ENCODE measurements around the gene CROCC2.
A peak's percentile ranks its signal among the peaks of the same experiment; 100 is the strongest.

The CROCC2 gene

DNA sequence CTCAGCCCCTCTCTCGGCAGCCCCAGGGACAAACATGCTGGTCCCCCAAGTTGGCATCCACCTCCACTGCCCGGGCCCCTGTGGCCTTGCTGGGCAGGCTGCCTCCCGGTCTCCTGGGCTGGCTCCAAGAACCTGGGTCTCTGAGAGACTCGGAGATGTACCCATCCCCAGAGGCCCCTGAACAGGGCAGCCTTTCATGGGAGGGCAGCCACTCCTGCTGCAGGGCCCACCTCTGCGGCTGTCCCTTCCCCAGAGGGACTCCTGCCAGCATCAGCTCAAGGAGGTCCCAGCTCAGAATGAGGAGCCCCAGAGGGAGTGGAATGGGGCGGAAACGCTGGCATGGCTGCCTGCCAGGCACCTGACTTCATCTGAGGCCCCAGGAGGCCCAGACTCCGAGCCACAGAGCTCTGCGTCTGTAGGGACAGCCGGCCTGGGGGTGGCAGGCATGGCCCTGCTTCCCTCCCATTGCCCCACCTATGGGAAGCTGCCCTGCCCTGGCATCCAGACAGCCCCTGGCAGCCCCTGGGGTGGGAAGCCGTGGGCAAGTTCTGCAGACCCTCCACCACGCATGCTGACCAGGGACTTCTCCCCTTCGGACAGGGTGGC lies 857 bp upstream of the CROCC2 start:
- DNase-seq (ENCODE audit: low read depth in 2 of 2): no peak

DNA sequence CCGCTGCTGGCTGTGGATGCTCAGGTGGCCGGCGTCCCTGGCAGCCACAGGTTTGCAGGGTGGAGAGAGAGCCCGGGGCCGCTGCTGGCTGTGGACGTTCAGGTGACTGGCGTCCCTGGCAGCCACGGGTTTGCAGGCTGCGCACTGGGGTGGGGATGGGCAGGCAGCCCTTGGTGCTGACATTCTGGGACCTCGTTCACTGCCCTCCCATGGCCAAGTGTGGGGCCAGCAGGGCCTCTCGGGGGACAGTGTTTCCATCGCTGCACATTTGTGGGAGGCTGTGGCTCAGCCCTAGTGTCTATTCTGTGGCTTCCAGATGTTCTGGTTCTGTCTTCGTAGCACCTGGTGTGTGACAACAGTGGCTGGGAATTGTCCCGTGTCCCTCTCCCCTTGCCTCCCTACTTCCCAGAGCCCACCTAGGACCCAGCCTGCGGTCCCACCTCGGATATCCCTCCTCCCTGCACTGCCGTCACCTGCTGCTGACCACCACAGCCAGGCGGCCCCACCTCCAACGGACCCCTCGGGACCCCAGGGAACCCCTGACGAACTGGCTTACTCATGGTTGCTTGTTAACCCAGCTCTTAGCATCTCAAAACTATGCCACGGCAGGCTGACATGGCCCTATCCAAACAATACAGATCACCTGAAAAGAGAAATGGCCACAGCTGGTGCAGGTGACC lies 915 bp downstream of the CROCC2 start:
- no peak for DNase-seq (ENCODE audit: low read depth in 2 of 2)

DNA sequence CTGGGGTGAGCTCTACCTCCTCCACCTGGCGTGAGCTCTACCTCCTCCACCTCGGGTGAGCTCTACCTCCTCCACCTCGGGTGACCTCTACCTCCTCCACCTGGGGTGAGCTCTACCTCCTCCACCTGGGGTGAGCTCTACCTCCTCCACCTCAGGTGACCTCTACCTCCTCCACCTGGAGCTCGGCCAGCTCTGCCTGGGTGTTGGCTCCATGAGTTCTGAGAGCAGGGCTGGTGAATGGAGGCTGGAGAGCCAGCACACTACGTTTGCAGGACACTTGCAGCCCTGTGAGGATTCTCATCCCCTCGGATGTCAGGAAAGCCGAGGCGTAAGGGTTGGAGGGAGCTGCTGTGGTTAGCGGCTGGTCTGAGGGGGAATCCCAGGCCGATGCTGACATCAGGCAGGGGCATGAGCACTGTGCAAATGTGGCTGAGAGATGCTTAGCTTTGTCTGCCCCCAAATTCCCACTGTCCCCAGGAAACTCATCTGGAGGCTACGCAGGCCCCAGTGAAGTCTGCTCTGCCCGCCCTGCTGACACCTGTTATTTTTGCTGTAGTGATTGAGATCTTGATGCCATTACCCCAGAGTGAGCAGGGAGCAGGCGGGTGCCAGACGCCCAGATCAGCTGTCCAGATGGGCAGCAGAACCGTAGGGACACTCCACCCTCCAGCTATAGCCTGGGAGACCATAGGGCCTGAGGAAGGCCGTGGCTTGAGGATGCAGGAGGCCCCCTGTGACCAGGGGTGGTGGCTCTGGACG lies 3.3 kb downstream of the CROCC2 start:
- DNase-seq (ENCODE audit: low read depth in 2 of 2): no peak

DNA sequence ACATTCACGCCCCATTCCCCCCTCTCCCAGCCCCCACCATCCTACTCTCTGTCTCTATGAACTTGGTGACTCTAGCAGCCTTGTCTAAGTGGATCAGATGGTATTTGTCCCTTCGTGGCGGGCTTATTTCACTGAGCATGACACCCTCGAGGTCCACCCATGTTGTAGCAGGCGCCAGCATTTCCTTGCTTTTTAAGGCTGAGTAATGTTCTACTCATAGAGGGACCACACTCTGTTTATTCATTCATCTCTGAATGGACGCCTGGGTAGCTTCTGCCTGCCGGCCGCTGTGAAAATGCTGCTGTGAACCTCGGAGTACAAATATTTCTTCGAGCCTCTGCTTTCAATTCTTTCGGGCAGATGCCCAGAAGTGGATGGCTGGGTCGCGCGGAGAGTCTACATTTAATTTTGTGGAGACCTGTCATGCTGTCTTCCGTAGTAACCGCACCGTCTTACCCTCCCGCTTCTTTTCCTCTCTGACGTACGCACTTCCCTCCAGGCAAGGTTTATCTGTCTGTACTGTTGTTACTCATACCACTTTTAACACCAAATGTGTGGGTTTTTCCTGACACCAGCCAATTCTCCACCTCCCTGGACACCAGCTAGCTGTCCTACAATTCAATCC lies 5.6 kb downstream of the CROCC2 start:
- DNase-seq (ENCODE audit: low read depth in 2 of 2): no peak

DNA sequence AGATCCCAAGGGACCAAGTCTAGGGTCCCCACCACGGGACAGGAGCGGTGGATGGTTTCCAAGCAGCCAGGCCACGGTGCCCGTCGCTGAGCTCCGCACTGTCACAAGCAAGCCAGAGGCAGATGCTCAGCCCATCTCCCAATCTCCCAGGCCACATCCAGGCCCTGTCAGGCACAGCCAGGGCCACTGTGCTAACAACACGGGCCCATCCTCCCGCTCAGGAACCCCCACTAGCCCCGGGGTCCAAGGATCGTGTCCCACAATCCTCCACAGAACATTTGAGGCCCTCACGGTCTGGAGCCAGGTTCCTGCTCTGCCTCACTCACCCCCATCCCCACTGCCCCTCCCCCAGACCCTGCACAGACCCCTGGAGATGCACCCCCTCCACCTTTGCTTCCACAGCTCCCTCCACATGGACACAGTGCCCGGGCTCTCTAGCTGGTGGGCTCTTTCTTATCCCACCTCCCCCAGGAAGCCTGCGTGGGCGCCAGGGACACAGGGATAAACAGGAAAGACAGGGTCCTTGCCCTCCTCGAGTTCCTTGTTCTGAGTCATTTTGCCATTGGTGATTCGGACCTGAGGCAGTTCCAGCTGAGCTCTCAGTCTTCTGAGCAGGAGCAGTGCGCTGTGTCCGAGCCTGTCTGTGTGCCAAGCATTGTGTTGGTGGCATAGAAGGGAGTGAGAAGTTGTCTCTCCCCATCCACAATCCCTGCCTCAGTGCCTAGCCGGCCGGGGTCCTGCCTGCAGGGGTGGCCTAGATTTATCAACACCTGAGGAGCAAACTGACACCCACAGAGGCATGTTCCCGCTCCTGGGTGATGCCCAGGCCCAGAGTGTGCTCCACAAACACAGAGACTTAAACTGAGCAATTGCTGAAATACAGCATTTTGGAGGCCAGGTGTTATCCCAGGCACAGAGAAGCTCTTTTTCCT lies 7.0 kb downstream of the CROCC2 start:
- no peak for DNase-seq (ENCODE audit: low read depth in 2 of 2)

DNA sequence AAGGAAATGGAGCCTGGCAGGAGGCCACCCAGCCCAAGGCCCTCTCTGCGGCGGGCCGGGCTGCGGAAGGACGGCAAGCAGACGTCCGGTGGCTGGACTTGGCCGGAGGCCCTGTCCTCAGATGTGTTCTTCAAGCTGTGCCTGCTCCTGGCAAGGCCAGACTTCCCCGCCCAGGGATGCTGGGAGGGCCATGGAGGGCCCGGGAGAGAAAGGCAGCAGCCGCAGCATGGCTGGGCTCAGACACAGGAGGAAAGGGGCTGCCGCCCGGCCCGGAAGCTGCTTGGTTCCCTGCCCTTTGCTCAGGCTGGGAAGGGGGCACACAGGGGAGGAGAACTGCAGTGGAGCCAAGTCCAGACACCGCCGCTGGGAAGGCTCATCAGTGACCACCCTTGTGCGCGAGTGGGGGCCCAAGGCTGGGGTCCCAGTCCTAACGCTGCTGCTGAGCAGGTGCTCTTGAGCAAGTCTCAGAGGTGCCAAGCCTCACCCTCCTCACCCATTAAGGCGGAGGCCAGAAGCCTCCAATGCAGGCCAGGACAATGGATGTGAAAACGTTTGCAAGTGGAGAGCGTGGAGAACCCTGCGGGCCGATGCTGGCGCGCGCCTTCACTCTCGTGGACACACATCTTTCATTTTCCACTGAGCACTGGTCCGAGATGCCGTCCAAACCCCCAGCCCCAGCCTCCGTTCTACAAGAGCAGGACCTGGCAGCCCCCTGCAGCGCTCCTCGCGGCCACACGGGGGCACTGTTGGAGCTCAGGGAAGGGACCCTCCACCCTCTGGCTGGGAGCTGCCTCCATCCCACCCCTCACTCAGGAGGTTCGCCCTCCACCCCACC lies 7.9 kb downstream of the CROCC2 start:
- DNase-seq (ENCODE audit: low read depth in 2 of 2): peak; percentile 28 to 57

DNA sequence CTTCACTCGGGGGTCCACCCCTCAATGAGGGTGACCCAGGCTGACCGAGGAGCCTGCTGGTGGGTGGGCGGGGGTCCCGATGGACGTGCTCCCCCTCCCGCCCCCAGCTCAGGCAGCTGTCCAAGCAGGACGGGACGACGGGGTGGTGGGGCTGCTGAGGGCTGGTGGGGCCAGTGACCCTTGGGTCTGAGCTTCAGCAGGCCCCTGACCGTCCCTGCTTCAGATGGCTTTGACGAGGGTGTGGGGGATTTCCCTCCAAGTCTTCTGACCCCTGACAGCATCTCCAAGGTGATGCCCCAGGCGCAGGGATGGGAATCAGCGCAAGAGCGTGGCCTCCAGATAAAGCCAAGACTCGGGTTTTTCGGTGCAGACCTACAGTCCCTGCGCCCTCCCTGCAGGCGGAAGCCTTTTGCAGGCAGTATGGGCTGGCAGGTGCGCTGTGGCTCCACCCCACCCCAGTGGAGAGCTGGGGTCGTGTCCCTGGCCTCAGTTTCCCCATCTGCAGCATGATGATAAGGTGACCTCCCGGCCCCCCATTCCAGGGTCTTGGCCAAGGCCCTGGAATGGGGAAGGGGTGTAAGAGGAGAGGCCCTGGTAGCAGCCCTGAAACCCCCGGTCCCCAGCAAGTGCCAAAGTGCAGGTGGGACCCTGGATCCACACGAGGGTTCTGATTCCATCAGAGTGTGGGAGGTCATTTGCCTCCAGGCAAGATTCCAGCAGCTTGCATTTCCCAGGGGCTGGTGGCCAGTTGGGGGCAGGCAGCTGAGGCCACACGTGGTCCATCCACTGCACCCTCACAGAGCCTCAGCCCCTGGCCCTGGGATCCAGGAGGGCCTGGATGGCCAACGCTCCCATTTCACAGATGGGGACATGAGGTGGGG lies 8.7 kb downstream of the CROCC2 start:
- DNase-seq (ENCODE audit: low read depth in 2 of 2): no peak

DNA sequence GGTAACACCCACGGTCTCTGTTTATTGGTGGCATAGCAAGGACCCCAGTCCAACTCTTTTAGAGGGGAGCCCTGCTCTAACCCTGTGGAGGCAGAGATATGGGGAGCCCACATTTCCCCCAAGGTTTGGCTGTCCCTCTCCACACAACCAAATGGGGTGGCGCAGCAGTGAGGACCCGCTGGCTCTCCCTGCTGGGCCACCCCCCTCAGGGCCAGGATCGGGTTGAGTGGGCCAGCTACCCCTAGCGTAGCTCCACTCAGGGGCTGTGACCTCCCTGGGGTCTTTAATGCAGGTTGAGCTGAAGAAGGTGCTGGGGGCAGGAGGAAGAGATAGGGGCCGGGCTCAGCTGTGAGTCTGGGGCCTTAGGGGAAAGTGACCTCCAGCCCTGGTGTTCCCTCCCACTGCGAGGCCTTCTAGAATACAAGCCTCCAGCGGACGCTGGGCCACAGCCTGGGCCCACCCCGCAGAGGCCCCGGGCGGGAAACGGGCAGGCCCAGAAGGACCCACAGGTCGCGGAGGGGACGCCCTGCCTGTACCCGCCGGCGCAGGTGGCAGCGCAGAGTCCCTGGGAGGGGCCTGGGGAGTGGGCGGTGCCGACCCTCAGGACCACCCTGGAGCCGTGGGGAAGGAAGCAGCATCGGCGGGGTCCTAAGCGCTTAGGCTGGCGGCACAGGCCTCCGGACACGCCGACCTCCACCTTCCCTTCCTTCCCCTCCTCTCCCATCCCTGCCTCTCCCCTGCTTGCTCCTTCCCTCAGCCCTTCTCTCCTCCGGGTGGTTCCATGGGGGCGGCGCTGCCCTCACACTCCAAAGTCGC lies 9.6 kb downstream of the CROCC2 start:
- DNase-seq (ENCODE audit: low read depth in 2 of 2): no peak

DNA sequence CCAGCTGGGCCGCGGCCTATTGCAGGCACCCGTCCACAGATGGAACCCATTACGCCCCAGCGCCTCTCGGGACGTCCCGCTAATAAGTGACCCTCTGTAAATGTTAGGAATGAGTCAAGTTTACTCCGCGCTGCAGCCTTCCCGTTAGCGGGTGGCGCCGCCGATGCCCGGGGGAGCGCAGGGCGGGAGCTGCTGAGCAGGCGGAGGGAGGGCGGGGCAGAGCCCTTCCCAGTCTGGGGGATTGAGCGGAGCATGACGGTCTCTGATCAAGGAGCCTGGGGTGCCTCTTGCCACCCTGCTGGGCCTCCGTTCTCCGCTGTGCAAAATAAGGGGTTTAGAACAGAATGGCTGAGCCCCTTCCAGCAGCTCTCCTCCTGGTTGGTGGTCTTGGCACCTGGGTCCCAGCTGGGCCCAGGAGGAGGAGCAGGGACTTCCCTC lies 10.5 kb downstream of the CROCC2 start:
- DNase-seq (ENCODE audit: low read depth in 2 of 2): no peak

DNA sequence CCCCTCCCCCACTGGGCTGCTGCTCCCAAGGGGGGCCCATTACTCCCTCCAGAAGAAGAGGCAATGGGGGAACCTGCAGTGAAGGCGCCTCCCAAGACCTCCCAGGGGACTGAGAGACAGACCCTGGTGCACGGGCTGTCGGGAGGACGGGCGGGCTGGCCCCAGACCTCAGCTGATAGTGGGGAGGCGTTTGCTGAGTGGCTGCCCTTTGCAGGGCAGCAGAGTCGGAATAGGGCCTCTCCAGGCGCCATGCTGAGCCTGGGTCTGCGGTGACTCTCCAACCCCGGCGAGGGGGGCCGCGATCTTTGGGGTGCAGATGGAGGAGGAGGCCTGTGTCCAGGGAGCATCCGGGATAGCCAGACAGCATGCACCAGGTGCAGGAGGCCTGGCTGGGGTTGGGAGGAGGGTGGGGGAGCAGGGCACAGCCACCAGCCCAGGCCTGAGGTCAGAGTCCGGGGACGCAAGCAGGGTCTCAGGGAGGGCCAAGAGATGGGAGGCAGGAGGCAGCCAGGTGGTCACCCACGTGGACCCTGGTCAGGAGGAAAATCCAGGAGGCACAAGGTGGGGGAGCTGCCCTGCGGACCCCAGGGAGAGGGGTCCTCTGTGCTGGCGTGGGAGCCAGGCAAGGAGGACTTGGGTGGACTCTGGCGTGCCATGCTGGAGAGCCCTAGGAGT lies 11.0 kb downstream of the CROCC2 start:
- no peak for DNase-seq (ENCODE audit: low read depth in 2 of 2)

DNA sequence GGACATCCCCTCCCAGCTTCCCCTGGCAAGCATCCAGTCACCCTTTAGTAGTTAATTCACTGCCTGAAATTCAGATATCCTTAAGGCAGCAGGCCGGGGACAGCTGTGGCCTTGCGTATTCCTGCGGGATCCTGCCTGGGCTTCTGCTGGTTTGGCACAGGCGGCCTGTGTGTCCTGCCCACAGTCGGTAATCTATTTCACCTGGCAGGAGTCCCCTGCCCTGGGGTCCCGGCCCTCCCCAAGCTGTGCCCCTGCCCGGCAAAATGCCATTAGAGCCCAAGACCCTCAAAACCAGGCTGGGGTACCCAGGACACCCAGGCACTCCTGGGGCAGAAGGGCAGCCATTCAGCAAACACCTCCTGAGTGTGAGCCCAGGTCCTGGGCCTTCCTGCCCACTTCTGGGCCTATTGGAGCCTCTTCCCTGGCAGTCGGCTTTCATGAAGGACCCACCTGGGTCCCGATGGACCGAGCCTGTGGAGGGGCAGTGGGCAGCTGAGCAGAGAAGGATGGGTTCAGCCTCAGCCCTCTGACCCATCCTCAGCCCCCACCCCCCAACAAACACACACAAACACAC lies 11.6 kb downstream of the CROCC2 start:
- no peak for DNase-seq (ENCODE audit: low read depth in 2 of 2)

DNA sequence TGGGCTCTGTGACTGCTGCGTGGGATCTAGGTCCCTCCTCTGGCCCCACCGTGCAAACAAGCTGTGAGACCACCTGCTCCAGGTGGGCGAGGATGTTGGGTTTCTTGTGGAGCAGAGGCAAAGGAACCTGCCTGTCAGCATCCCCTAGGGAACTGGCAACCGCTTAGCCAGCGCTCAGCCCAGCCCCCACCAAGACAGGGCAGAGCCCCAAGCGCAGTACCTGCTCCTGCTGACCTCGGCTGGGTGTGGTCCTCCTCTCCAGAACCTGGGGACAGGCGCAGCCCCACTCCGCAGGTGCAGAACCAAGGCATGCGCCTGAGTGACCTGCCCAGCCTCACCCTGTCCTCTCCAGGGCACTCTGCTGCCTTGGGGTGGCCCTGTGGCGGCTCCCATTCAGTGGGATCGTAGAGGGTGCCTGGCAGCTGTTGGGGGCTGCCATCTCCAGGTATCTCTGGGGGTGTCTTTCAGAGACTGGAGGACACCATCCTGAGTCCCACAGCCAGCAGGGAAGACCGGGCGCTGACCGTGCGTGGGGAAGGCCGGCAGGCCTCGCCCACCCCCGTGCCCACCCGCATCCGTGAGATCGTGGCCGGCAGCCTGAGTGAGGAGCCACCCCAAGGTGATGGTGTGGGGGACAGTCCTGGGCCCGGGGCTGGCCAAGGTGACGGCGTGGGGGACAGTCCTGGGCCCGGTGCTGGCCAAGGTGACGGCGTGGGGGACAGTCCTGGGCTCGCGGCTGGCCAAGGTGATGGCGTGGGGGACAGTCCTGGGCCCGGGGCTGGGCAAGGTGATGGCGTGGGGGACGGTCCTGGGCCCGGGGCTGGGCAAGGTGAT lies 12.3 kb downstream of the CROCC2 start:
- DNase-seq (ENCODE audit: low read depth in 2 of 2): no peak

DNA sequence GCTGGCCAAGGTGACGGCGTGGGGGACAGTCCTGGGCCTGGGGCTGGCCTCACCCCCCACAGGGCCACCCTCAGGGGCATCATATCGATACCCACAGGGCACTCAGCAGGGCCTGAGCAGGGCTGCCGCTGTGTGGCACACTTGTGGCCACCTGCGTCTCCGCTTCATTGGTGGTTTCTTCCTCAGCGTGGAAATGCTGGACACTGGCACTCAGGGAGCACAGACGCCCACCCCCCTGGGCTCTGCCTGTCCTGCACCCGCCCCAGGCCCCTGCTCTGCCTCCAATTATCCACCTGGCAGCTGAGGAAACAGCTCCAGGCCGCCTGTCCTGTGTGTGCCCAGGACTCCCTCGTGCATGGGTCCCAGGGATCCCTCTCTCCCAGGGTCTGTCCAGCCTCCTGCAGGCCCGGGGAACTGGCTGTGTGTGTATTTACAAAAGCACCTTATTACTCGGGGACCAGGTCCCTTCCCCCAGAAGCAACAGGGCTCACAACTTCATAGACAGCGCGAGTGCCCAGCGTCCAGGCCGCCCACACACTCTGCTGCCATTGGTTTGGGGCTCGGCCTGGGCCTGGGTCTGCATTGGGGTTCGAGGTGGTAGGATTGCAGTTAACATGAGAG lies 13.1 kb downstream of the CROCC2 start:
- DNase-seq (ENCODE audit: low read depth in 2 of 2): no peak

DNA sequence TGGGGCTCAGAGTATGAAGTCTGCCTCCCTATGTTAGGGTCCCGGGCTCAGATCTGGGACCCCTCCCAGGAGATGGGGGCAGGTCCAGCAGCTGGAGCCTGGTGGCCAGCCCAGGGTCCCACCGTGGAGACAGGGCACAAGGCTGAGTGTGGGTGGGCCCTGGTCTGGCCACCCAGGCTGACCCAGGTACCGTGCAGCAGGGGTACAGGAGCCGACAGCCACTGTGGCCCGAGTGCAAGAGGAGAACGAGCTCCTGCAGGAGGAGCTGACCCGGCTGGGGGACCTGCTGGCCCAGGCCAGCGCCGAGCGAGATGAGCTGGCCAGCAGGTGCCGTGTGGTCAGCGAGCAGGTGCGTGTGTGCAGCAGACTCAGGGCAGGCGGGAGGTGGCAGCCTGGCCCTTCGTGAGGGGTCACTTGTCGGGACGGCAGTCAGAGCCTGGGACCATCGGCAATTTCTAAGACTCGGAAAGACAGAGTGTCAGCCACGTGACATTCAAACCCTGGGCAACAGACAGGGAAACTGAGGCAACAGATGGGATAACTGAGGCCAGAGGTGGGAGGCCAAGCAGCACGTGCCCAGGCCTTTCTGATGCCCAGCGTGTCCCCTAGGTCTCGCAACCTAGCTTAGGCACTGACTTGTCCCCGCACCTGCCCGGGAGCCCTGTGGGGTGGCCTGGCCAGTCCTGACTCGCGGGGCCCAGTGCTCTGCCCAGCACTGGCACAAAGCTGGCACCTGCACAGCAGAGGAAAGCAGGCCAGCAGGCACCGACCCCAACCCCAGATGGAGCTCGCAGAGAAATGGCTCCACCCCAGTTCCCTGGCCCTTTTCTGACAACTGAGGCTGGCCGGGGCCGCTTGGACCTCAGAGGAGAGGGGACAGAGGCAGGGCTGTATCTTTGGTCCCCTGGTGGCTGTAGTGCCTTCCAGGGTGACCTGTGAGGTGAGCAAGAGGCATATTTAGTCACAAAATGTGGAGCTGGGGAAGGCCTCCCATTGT lies 13.9 kb downstream of the CROCC2 start:
- no peak for DNase-seq (ENCODE audit: low read depth in 2 of 2)

DNA sequence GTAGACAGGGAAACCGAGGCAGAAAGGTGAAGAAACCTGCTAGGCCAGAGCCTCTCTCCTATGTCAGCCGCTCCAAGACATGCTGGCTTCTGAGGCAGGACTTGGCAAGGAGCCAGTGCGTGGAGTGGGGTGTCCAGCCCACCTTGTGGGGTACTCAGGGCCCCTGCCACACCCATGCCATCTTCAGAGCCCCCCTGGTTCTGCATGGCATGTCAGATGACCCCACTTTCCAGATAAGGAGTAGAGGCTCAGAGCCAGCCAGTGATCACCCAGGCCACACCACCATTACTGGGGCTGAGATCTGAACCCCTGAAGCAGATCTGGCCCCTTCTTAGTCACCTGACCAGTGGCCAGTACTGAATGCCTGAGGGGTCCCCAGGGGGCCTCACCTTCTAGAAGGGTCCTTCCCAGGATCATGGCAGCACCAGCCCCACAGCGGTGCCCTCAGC lies 14.7 kb downstream of the CROCC2 start:
- DNase-seq (ENCODE audit: low read depth in 2 of 2): no peak

Measured in stimulated activated CD4-positive, alpha-beta T cell treated with anti-CD3 and anti-CD28 coated beads, Interleukin-15, amount 100 ng/mL, for 48 hours (primary cell).